HK-2 (cell line): ENCODE data around the gene KLHL29.

ENCODE experiments used
- DNase-seq: peaks from one replicate; pipeline ENCODE4 v3.0.0-alpha.2; 2018; ENCODE audit not compliant: unreplicated experiment

KLHL29 gene

GRCh38 chr2:23659328-23659727 lies 274.3 kb downstream of the KLHL29 start:
- no peak for DNase-seq

- no peak for DNase-seq
These were observed 274.8 kb downstream of the KLHL29 start for GRCh38 chr2:23659773-23660172.

- DNase-seq = no peak
These were observed 275.3 kb downstream of the KLHL29 start for GRCh38 chr2:23660237-23660636.

GRCh38 chr2:23661276-23662050 lies 276.5 kb downstream of the KLHL29 start:
- DNase-seq = no peak

GRCh38 chr2:23662466-23662865 lies 277.5 kb downstream of the KLHL29 start:
- no peak for DNase-seq

- DNase-seq = no peak
These were observed 278.3 kb downstream of the KLHL29 start for GRCh38 chr2:23662941-23663920.

GRCh38 chr2:23664066-23664788 lies 279.2 kb downstream of the KLHL29 start:
- DNase-seq = no peak

GRCh38 chr2:23666241-23666979 lies 281.4 kb downstream of the KLHL29 start:
- no peak for DNase-seq

- DNase-seq = no peak
These were observed 282.0 kb downstream of the KLHL29 start for GRCh38 chr2:23666980-23667357.

GRCh38 chr2:23668756-23669304 lies 283.9 kb downstream of the KLHL29 start:
- DNase-seq = no peak

GRCh38 chr2:23669413-23670244 lies 284.6 kb downstream of the KLHL29 start:
- peak; percentile 50 for DNase-seq

GRCh38 chr2:23670245-23670592 lies 285.2 kb downstream of the KLHL29 start:
- DNase-seq = no peak

GRCh38 chr2:23673082-23673481 lies 288.1 kb downstream of the KLHL29 start:
- DNase-seq = no peak

- DNase-seq = peak; percentile 29
These were observed 289.1 kb downstream of the KLHL29 start for GRCh38 chr2:23673830-23674679.

- DNase-seq = no peak
These were observed 290.5 kb downstream of the KLHL29 start for GRCh38 chr2:23675506-23675905.

- DNase-seq = no peak
These were observed 292.9 kb downstream of the KLHL29 start for GRCh38 chr2:23677836-23678235.

GRCh38 chr2:23679044-23679443 lies 294.1 kb downstream of the KLHL29 start:
- DNase-seq = no peak

GRCh38 chr2:23680951-23681350 lies 296.0 kb downstream of the KLHL29 start:
- no peak for DNase-seq
